Kidney epithelial cell (primary cell): ENCODE data around the gene PRLHR. TPM values are rescaled to one million over a fixed set of nuclear protein-coding genes. Genes with fewer than 3 reads are reported as not detected.

Source experiments
- DNase-seq: peaks from one replicate; pipeline ENCODE4 v3.0.0-alpha.2; 2010; ENCODE audit warnings: low read depth
- H3K27me3 ChIP-seq: 2 replicates; pipeline ENCODE4 v1.6.0; 2011; ENCODE audit warnings: low read length; ENCODE audit not compliant: control insufficient read depth, insufficient read depth
- H3K36me3 ChIP-seq: 2 replicates; pipeline ENCODE4 v1.5.1; 2011; ENCODE audit warnings: low read length; ENCODE audit not compliant: control insufficient read depth, insufficient read depth
- H3K4me3 ChIP-seq: 2 replicates; pipeline ENCODE4 v1.5.1; 2011; ENCODE audit warnings: low read depth, mild to moderate bottlenecking, control low read depth, low read length
- CTCF ChIP-seq: IDR thresholded peaks from 2 replicates; pipeline ENCODE4 v1.5.1; 2011; ENCODE audit warnings: mild to moderate bottlenecking, moderate library complexity, low read length, control low read depth, inconsistent platforms; ENCODE audit not compliant: insufficient read depth, poor library complexity, severe bottlenecking
- total RNA-seq: library from RNA; depleted of rRNA; stranded (reverse); fragments of >200 nt; gene quantifications from 2 replicates; pipeline ENCODE4 v1.2.3, GENCODE V29; 2015

Gene PRLHR
- total RNA-seq, 1 donor from 2014 or later = not detected

DNA sequence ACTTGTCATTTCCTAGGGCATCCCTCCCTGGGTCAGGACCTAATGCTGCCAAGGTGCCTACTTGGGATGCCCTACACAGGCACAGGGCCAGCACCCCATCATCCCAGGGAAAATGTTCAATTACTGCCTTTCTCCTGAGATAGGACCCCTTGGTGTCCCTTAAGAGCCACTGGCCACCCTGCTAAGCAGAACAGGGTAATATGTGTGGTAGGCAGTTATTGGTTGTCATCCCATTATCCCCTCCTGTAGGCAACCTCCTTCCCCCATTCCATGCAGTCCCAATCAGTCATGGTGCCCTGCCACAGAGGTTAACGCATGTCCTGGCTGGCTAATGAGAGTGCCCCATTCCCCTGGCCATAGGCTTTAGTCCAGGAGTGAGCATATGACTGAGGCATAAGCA is 53.2 kb downstream of the PRLHR start:
- no peak for DNase-seq
- H3K36me3 ChIP-seq = no peaks in the 10 kb centered on the region
- H3K27me3 ChIP-seq = peaks cover 6% of the 10 kb centered on the region
- H3K4me3 ChIP-seq = no peak overlapping the region
- TF ChIP-seq CTCF = no peak

DNA sequence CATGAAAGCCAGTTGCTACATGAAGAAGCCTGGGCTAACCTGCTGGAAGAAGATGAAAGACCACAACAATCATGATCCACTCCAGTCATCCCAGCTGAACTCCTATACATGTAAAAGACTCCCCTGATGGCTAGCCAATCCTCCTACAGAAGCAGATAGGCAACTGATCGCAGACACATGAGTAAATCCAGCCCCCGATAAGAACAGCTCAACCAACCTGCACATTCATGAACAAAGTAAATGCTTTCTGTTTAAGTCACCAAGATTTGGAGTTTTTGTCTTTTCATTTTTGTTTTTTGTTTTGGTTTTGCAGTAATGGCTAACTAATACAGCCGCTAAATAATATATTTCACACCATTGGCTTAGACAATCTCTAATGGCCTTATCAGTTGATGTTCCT is 53.7 kb downstream of the PRLHR start:
- H3K36me3 ChIP-seq = no peaks in the 10 kb centered on the region
- no peak for TF ChIP-seq CTCF

More for the DNA sequence above, 53.7 kb downstream of the PRLHR start:
- H3K4me3 ChIP-seq = no peak overlapping the region
- H3K27me3 ChIP-seq = peaks cover 6% of the 10 kb centered on the region
- no peak for DNase-seq

Other genes starting within 250 kb of the PRLHR start
- gene CACUL1, start 159.3 kb upstream of the PRLHR start, total RNA-seq = 34.1 and 35.0 TPM in 2 replicates